ENCODE results near the gene CAMK2B. TPM values are rescaled to one million over a fixed set of nuclear protein-coding genes. Genes with fewer than 3 reads are reported as not detected.

CAMK2B gene
- total and polyA plus RNA-seq, 2 experiments from 2014 or later, result 0.37 to 1.7 TPM

- Histone ChIP-seq H3K9me2 (replicated peaks; ENCODE audit: insufficient read depth) (no peaks in the 10 kb centered on the region), H3K79me2 (no peaks in the 10 kb centered on the region), H3K27ac (no peak overlapping the region), H3K4me2 (no peak overlapping the region), H2AFZ (no peak overlapping the region), H4K20me1 (ENCODE audit: insufficient read depth, poor library complexity, severe bottlenecking) (no peaks in the 10 kb centered on the region), H3K4me1 (ENCODE audit: insufficient read depth) (peaks cover 3% of the 10 kb centered on the region), H3K36me3 (replicated peaks; ENCODE audit: insufficient read depth, low read depth) (no peaks in the 10 kb centered on the region), H3K9me3 (ENCODE audit: low read depth) (no peaks in the 10 kb centered on the region), H3K4me3 (no peak overlapping the region), H3K27me3 (no peaks in the 10 kb centered on the region)
- TF ChIP-seq, protein P1, sequence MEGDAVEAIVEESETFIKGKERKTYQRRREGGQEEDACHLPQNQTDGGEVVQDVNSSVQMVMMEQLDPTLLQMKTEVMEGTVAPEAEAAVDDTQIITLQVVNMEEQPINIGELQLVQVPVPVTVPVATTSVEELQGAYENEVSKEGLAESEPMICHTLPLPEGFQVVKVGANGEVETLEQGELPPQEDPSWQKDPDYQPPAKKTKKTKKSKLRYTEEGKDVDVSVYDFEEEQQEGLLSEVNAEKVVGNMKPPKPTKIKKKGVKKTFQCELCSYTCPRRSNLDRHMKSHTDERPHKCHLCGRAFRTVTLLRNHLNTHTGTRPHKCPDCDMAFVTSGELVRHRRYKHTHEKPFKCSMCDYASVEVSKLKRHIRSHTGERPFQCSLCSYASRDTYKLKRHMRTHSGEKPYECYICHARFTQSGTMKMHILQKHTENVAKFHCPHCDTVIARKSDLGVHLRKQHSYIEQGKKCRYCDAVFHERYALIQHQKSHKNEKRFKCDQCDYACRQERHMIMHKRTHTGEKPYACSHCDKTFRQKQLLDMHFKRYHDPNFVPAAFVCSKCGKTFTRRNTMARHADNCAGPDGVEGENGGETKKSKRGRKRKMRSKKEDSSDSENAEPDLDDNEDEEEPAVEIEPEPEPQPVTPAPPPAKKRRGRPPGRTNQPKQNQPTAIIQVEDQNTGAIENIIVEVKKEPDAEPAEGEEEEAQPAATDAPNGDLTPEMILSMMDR (IDR thresholded peaks at IDR 0.05; ENCODE audit: poor library complexity), result no peak
- no peak for TF ChIP-seq EZH2phosphoT487 (IDR thresholded peaks at IDR 0.05; ENCODE audit: low read depth, severe bottlenecking, unreplicated experiment)
- 92% methylated on average over 6 of the region's 6 CpGs for WGBS (ENCODE audit: low lambda C conversion rate, missing lambda C conversion rate)
- no peak for DNase-seq (ENCODE audit: low spot score)
Observed at GRCh38 chr7:44272981-44273380, 52.4 kb downstream of the CAMK2B start.

GRCh38 chr7:44272456-44272855 is 52.9 kb downstream of the CAMK2B start:
- H3K4me2 ChIP-seq, result no peak overlapping the region
- 83% methylated on average over 7 of the region's 7 CpGs for WGBS (ENCODE audit: low lambda C conversion rate, missing lambda C conversion rate)
- DNase-seq (ENCODE audit: low spot score), result no peak
- no peaks in the 10 kb centered on the region for H4K20me1 ChIP-seq (ENCODE audit: insufficient read depth, poor library complexity, severe bottlenecking)
- peaks cover 3% of the 10 kb centered on the region for H3K4me1 ChIP-seq (ENCODE audit: insufficient read depth)
- H3K79me2 ChIP-seq, result no peaks in the 10 kb centered on the region
- TF ChIP-seq EZH2 (IDR thresholded peaks at IDR 0.05; ENCODE audit: borderline replicate concordance), result no peak
- TF ChIP-seq, protein P1 (IDR thresholded peaks at IDR 0.05; ENCODE audit: poor library complexity), result no peak
- TF ChIP-seq EZH2phosphoT487 (IDR thresholded peaks at IDR 0.05; ENCODE audit: low read depth, severe bottlenecking, unreplicated experiment), result no peak
- H3K9me3 ChIP-seq (ENCODE audit: low read depth), result no peaks in the 10 kb centered on the region
- H3K9me2 ChIP-seq (replicated peaks; ENCODE audit: insufficient read depth), result no peaks in the 10 kb centered on the region
- H3K4me3 ChIP-seq, result no peak overlapping the region
- H3K27ac ChIP-seq, result no peak overlapping the region
- peaks cover under 1% of the 10 kb centered on the region for H3K27me3 ChIP-seq
- H3K36me3 ChIP-seq (replicated peaks; ENCODE audit: insufficient read depth, low read depth), result no peaks in the 10 kb centered on the region
- no peak overlapping the region for H2AFZ ChIP-seq

DNA sequence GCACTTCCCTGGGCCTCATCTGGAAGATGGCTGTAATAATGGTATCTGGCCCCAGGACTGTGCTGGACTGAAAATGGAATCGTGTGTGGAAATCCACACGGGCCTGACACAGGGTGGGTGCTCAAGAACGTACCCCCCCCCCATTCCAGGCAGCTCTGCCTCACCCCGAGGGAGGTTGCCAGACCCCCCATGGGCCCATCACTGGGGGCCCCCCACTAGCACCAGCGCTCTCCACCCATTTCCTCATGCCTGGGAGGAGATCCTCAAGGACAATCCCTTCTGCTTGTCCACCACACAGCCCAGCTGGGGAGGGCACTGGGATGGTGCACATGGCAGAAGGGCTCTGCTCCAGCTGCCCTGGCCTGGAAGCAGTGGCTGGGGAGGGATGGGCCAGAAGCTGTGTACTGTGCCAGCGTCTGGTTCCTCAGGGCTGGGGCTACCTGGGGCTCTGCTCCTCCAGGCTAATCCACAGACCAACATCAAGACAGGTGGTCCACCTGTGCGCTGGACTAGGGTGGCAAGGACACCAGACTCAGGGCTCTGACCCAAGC is 55.4 kb downstream of the CAMK2B start:
- 92% methylated on average over 7 of the region's 7 CpGs for WGBS (ENCODE audit: low lambda C conversion rate, missing lambda C conversion rate)
- Histone ChIP-seq H3K79me2 (no peaks in the 10 kb centered on the region), H3K4me1 (ENCODE audit: insufficient read depth) (no peaks in the 10 kb centered on the region), H3K27ac (no peak overlapping the region), H3K9me3 (ENCODE audit: low read depth) (no peaks in the 10 kb centered on the region), H3K36me3 (replicated peaks; ENCODE audit: insufficient read depth, low read depth) (no peaks in the 10 kb centered on the region), H3K4me2 (no peak overlapping the region), H4K20me1 (ENCODE audit: insufficient read depth, poor library complexity, severe bottlenecking) (no peaks in the 10 kb centered on the region), H3K4me3 (no peak overlapping the region), H2AFZ (no peak overlapping the region), H3K9me2 (replicated peaks; ENCODE audit: insufficient read depth) (no peaks in the 10 kb centered on the region), H3K27me3 (peaks cover 14% of the 10 kb centered on the region)
- TF ChIP-seq, protein P1 (IDR thresholded peaks at IDR 0.05; ENCODE audit: poor library complexity), result no peak
- no peak for TF ChIP-seq EZH2 (IDR thresholded peaks at IDR 0.05; ENCODE audit: borderline replicate concordance)
- no peak for TF ChIP-seq EZH2phosphoT487 (IDR thresholded peaks at IDR 0.05; ENCODE audit: low read depth, severe bottlenecking, unreplicated experiment)
- no peak for DNase-seq (ENCODE audit: low spot score)

All from hepatocyte (in vitro differentiated cells).